Activated T-cell treated with anti-CD3 and anti-CD28 coated beads, Interleukin-2, amount 50 U/mL, for 48 hours (primary cell): ENCODE measurements around the gene SOX11.

Source experiments
- DNase-seq, 2 experiments: peaks; one replicate each; pipeline ENCODE4 v3.0.0-alpha.2; 2020

The SOX11 gene

GRCh38 chr2:5725072-5725471 lies 32.9 kb downstream of the SOX11 start:
- DNase-seq, result no peak

GRCh38 chr2:5725794-5726463 lies 33.7 kb downstream of the SOX11 start:
- DNase-seq, result no peak

GRCh38 chr2:5727235-5727634 lies 35.1 kb downstream of the SOX11 start:
- DNase-seq, result no peak

GRCh38 chr2:5729416-5729815 lies 37.2 kb downstream of the SOX11 start:
- no peak for DNase-seq

GRCh38 chr2:5730386-5730785 lies 38.2 kb downstream of the SOX11 start:
- no peak for DNase-seq

GRCh38 chr2:5734859-5735520 lies 42.8 kb downstream of the SOX11 start:
- no peak for DNase-seq

GRCh38 chr2:5735521-5735861 lies 43.3 kb downstream of the SOX11 start:
- no peak for DNase-seq

- no peak for DNase-seq
Measured at GRCh38 chr2:5736050-5736449, 43.9 kb downstream of the SOX11 start.

GRCh38 chr2:5736886-5737285 lies 44.7 kb downstream of the SOX11 start:
- no peak for DNase-seq

GRCh38 chr2:5740053-5740452 lies 47.9 kb downstream of the SOX11 start:
- no peak for DNase-seq

GRCh38 chr2:5740817-5741216 lies 48.6 kb downstream of the SOX11 start:
- no peak for DNase-seq

GRCh38 chr2:5741242-5741641 lies 49.1 kb downstream of the SOX11 start:
- no peak for DNase-seq

GRCh38 chr2:5742126-5742525 lies 49.9 kb downstream of the SOX11 start:
- DNase-seq, result no peak

- no peak for DNase-seq
Measured at GRCh38 chr2:5748391-5748790, 56.2 kb downstream of the SOX11 start.

- no peak for DNase-seq
Measured at GRCh38 chr2:5748946-5749345, 56.8 kb downstream of the SOX11 start.

- DNase-seq, result no peak
Measured at GRCh38 chr2:5749347-5749746, 57.2 kb downstream of the SOX11 start.
